Measurements from ENCODE around the gene ASPRV1.
"Not testable (repeated sequence)": the region's sequence is repeated elsewhere in the genome, so short reads cannot be mapped to it uniquely, and the experiment has no call there.

The ASPRV1 gene

GRCh38 chr2:69961496-69961895, at the start of gene ASPRV1:
Gene ASPRV1 (minus strand): TSS chr2:69961631. CDS start chr2:69961436, 195 bp downstream.
- no peak for DNase-seq

GRCh38 chr2:70010576-70011111, 49.2 kb upstream of the ASPRV1 start:
- DNase-seq: no peak

GRCh38 chr2:70009762-70010575, 48.5 kb upstream of the ASPRV1 start:
- no peak for DNase-seq

GRCh38 chr2:70008290-70008689, 46.9 kb upstream of the ASPRV1 start:
- DNase-seq: no peak

- DNase-seq: no peak
These were observed 45.7 kb upstream of the ASPRV1 start for GRCh38 chr2:70007151-70007550.

- DNase-seq: no peak
These were observed 45.0 kb upstream of the ASPRV1 start for GRCh38 chr2:70006447-70006784.

DNA sequence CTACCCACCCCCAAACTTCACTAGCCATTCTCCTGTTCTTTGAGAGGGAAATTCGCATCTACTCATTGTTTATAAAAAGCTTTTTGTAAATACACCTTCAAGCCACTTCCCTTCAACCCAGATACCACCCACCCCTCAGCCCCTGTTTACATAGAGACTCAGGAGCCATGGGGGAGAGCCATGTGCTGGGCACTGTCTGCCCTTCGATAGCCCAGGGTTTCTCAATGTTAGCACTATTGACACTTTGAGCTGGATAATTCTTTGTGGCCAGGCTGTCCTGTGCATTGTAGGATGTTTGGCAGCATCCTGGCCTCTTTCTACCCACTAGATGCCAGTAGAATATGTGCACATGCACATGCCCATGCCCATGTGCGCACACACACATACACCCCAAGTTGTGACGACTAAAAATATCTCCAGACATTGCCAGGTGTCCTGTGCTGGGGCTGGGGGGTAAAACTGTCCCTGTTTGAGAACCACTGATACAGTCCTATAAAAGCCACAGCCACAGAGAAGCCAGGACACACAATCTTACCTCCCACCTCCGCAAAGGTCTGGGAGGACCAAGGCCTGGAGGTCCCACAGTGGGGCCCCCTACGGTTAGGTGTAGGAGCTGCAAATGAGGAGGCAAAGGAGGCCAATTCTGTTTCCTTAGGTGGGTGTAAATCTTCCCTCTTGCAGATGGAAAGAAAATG, 44.5 kb upstream of the ASPRV1 start:
- no peak for DNase-seq

GRCh38 chr2:70005216-70005615, 43.8 kb upstream of the ASPRV1 start:
- no peak for DNase-seq

- no peak for DNase-seq
These were observed 41.8 kb upstream of the ASPRV1 start for GRCh38 chr2:70003093-70003830.

DNA sequence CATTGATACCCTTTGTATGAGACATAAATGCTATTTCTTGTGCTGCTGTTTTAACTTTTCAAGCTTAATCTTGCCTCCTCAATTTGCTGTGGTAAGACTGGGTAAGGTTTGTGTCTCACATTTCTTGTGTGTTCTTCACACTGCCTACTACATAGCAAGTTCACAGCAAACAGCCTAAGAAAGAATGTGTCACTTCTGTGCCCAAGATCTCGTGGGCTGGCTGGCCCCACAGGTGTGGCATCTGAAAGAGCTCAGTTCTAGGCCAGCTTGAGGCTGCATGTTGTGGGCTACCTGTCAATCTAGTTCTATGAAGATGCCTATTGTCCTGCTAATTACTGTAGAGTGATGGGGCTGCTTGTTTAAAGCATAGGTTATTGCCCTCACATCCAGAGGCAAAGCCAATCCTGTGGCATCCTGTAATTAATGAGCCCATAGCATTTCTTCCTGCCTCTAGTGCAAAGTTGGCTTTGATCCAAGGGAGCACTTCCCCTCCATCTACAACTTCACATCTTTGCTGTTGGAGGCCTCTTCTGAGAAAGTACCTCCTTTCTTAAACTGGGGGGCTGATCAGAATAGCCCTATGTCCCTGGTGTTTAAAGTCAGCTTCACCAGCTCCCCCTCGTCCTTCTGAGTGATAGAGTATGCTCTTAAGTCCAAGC, 40.9 kb upstream of the ASPRV1 start:
- DNase-seq: no peak

DNA sequence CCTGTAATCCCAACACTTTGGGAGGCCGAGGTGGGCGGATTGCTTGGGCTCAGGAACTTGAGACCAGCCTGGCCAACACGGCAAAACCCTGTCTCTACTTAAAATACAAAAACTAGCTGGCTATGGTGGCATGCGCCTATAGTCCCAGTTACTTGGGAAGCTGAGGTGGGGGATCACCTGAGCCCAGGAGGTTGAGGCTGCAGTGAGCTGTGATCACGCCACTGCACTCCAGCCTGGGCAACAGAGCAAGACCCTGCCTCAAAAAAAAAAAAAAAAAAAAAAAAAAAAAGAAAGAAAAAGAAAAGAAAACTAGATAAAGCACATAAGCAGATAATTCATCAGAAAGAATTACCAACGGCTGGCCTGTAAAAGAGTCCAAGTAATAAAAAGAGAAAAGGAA, 39.1 kb upstream of the ASPRV1 start:
- not testable (repeated sequence) for DNase-seq

DNA sequence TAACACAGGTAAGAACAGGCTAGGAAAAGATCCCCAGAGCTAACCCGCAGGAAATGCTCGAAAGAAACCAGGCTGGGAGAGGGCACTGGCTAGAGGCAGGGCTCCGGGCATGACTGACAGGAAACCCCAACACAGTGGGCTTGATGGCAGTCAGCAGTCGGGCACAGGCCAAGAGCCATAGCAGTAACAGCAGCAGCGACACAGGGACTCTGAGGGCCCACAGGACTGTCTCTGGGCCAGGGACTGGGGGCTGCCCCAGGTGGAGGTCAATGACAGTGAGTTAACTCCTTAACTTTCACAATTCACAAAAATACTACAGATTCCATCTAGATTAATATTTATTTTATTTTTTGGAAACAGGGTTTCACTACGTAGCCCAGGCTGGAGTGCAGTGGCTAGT, 37.3 kb upstream of the ASPRV1 start:
- no peak for DNase-seq

DNA sequence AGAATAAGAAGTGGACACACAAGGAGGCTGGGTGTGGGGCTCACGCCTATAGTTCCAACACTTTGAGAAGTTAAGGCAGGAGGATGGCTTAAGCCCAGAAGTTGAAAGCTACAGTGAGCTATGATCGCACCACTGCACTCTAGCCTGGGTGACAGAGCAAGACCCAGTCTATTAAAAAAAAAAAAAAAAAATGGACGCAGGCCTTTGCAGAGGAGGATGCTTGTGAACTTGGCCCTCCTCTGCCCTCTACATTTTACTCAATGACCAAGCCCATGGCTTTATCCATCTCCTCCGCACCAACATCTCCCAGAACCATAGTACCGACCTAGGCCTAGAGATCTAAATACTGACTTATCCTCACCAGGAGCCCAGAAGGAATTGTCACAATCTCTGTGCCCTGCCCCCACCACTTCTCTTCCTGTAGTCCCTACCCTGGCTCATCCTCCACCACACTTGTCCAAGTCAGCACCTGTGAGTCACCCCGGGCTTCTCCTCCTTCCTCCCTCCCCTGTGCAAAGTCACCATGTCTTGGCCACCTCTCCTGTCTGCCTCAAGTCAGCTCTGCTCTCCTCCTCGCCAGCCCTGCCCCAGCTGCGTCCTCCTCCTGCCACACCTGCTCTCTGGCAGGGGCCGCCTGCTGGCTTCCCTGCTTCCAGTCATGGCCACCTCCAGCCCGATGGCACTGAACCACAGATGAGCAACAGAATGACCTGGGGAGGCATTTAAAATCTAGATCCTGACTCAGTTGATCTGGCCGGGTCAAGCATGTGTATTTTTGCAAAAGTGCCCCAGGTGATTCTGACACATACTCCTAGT, 35.8 kb upstream of the ASPRV1 start:
- DNase-seq: no peak

DNA sequence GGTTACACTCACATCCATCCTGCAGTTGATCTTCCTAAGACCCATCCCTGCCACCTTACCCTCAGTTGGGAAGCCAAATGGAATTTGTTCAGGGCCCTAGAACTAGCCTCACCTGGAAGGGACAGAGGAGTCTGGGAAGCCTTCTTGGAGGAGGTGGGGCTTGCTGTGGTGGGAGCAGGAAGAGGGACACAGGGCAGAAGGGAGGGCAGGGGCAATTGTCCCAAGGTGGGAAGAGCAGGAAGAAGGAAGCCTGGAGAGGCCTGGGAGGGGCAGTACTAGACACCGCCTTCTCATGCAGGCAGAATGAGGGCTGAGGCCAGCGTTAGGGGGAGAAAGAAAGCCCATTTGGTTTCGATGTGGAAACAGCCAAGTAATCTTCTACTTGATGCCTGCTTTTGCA, 34.1 kb upstream of the ASPRV1 start:
- no peak for DNase-seq

- DNase-seq: no peak
These were observed 32.7 kb upstream of the ASPRV1 start for GRCh38 chr2:69994166-69994565.

DNA sequence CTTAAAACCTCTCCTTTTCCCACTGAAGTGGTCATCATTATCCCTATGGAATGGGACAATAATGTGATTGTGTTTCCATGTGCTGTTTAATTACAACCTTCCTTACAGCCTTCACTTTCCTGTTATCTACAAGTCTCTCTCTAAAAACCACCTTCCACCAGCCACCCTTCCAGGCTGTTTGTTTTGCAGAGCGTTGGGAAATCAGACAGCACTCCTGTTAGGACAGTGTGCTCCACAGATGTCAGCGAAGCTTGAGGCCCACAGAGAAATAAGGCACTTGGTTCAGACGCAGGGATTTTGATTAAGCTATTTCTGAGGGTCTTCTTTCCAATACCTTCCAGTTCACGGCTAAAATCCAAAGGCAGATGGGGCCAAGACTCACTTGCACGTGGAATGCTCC, 32.3 kb upstream of the ASPRV1 start:
- no peak for DNase-seq

- no peak for DNase-seq
These were observed 31.7 kb upstream of the ASPRV1 start for GRCh38 chr2:69993048-69993565.

DNA sequence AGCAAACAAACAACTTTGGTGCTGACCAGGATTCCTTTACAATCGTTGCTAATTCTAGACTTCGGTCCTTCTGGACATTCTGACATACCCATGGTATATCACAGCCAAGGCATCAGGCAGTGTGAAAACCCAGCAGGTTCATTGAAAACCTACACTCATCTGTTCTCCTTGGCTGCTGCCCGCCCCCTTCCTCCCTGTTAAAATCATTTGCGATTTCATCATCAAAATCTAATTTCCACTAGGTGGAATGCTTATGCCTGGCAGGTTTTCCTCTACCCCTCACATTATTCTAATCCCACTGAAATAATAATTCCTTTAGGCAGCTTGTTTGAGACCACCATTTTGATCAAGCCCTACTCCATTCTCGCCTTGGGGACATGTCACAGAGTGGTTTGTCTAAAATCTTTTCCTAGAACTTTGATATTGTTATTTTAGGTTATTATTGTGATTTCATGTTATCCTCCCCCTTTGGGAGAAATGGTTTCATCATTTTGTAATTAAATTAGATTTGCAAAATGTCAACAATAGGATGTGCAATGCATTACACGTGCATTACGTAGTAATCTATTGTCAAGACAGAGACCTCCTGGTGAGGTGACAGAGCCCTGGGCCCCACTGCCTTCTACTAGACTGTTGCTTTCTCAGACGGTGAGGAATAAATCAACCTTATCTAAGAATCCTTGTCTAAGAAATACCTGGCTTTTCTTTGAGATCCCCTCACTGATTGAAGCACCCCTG, 31.0 kb upstream of the ASPRV1 start:
- no peak for DNase-seq

GRCh38 chr2:69989441-69990105, 28.1 kb upstream of the ASPRV1 start:
- DNase-seq: no peak

GRCh38 chr2:69989009-69989408, 27.6 kb upstream of the ASPRV1 start:
- DNase-seq: no peak

Measured in NCI-H345 (cell line).